K562 (cell line): Measurements from ENCODE around the gene DNAI7. TPM values are rescaled to one million over a fixed set of nuclear protein-coding genes. Genes with fewer than 3 reads are reported as not detected.

ENCODE experiments used
- ESRRA ChIP-seq: fragments of 450-650 bp; IDR thresholded peaks from 2 replicates; pipeline ENCODE4 v1.6.1; 2014; ENCODE audit warnings: low read depth, mild to moderate bottlenecking, moderate library complexity, borderline replicate concordance
- GATAD2B ChIP-seq: fragments of 450-650 bp; IDR thresholded peaks from 2 replicates; pipeline ENCODE4 v1.6.1; 2017; ENCODE audit warnings: mild to moderate bottlenecking, borderline replicate concordance
- HDAC3 ChIP-seq: fragments of 450-650 bp; IDR thresholded peaks from 2 replicates; pipeline ENCODE4 v1.6.1; 2018; ENCODE audit warnings: borderline replicate concordance, mild to moderate bottlenecking, moderate library complexity; ENCODE audit not compliant: partially characterized antibody
- PHF21A ChIP-seq: fragments of 450-650 bp; IDR thresholded peaks from 2 replicates; pipeline ENCODE4 v1.6.1; 2017; ENCODE audit warnings: low read depth, borderline replicate concordance
- TOE1 ChIP-seq, 2 experiments: fragments of 450-650 bp in 1 of 2; sonication (generic) in 1 of 2; formaldehyde crosslinking in 1 of 2; IDR thresholded peaks; 2 replicates each; pipeline versions ENCODE4 v1.7.1 to v1.8.0; 2016 to 2022; ENCODE audit warnings: borderline replicate concordance in 2 of 2, mild to moderate bottlenecking in 2 of 2, antibody characterized with exemption in 1 of 2, inconsistent platforms in 1 of 2, low read depth in 1 of 2, missing genetic modification reagents in 1 of 2, moderate library complexity in 1 of 2
- XRCC5 ChIP-seq: fragments of 200-400 bp; formaldehyde crosslinking; IDR thresholded peaks from 2 replicates; pipeline ENCODE4 v1.6.1; 2017; ENCODE audit warnings: low read depth, mild to moderate bottlenecking, low read length
- ZNF146 ChIP-seq: IDR thresholded peaks from one replicate; pipeline ENCODE4 v1.6.1; 2018; ENCODE audit warnings: missing compliant biosample characterization; ENCODE audit not compliant: unreplicated experiment
- ZNF197 ChIP-seq: fragments of 200-800 bp; sonication (Bioruptor generic); IDR thresholded peaks from 2 replicates; pipeline ENCODE4 v1.6.1; 2016; ENCODE audit warnings: low read depth, missing genetic modification characterization, missing compliant biosample characterization
- ZNF695 ChIP-seq: fragments of 450-650 bp; formaldehyde crosslinking; IDR thresholded peaks from 2 replicates; pipeline ENCODE4 v1.4.0; 2020; ENCODE audit warnings: mild to moderate bottlenecking, moderate library complexity
- polyA plus RNA-seq, 8 experiments: library from polyadenylated mRNA; depleted of rRNA in 4 of 8; stranded (reverse) in 5 of 8; unstranded in 3 of 8; fragments of >200 nt; fragmentation: Nextera tagmentation in 2 of 8; fragmentation: Illumina TruSeq in 1 of 8; extraction: Ambion mirVana in 2 of 8; extraction: Trizol in 1 of 8; gene quantifications; 2 replicates each; pipeline versions ENCODE4 v1.2.1 to v1.2.3, GENCODE V29; 2011 to 2014; ENCODE audit warnings: inconsistent platforms in 1 of 8, missing spikeins in 1 of 8
- total RNA-seq, 7 experiments: library from RNA; depleted of rRNA in 6 of 7; stranded (reverse); fragments of >200 nt in 6 of 7; fragmentation: Illumina TruSeq in 2 of 7; extraction: Trizol in 2 of 7; gene quantifications; 2 replicates each; pipeline versions ENCODE4 v1.2.1 to v1.2.3, GENCODE V29; 2011 to 2021; ENCODE audit warnings: low replicate concordance in 1 of 7
- TF ChIP-seq, protein P1 (sequence below): fragments of 450-650 bp; IDR thresholded peaks from 2 replicates; pipeline ENCODE4 v1.6.1; 2017; ENCODE audit warnings: antibody characterized with exemption
- TF ChIP-seq, protein P2 (sequence below): fragments of 450-650 bp; IDR thresholded peaks from 2 replicates; pipeline ENCODE4 v1.6.1; 2016
- TF ChIP-seq, protein P3 (sequence below), 2 experiments: fragments of 450-650 bp; conservative IDR thresholded peaks; 2 replicates each; pipeline ENCODE4 v1.6.1; 2017; ENCODE audit warnings: mild to moderate bottlenecking in 2 of 2, moderate library complexity in 2 of 2
- TF ChIP-seq, protein P4 (sequence below): fragments of 250-450 bp; sonication (Bioruptor Pico); IDR thresholded peaks from 2 replicates; pipeline ENCODE4 v1.8.0; 2022; ENCODE audit warnings: inconsistent platforms, mild to moderate bottlenecking, moderate library complexity, borderline replicate concordance
- TF ChIP-seq, protein P5 (sequence below): fragments of 450-650 bp; formaldehyde crosslinking; IDR thresholded peaks from 2 replicates; pipeline ENCODE4 v1.4.0; 2020; ENCODE audit warnings: mild to moderate bottlenecking, moderate library complexity
- TF ChIP-seq, protein P6 (sequence below): fragments of 450-650 bp; IDR thresholded peaks from 2 replicates; pipeline ENCODE4 v1.6.1; 2016; ENCODE audit warnings: antibody characterized with exemption

Gene DNAI7
- total and polyA plus RNA-seq, 9 of the 15 experiments (the other 6 are each of a cell fraction or from before 2014, with no cell fraction given): 0.06 to 0.76 (median 0.17) TPM; not detected in 1

DNA sequence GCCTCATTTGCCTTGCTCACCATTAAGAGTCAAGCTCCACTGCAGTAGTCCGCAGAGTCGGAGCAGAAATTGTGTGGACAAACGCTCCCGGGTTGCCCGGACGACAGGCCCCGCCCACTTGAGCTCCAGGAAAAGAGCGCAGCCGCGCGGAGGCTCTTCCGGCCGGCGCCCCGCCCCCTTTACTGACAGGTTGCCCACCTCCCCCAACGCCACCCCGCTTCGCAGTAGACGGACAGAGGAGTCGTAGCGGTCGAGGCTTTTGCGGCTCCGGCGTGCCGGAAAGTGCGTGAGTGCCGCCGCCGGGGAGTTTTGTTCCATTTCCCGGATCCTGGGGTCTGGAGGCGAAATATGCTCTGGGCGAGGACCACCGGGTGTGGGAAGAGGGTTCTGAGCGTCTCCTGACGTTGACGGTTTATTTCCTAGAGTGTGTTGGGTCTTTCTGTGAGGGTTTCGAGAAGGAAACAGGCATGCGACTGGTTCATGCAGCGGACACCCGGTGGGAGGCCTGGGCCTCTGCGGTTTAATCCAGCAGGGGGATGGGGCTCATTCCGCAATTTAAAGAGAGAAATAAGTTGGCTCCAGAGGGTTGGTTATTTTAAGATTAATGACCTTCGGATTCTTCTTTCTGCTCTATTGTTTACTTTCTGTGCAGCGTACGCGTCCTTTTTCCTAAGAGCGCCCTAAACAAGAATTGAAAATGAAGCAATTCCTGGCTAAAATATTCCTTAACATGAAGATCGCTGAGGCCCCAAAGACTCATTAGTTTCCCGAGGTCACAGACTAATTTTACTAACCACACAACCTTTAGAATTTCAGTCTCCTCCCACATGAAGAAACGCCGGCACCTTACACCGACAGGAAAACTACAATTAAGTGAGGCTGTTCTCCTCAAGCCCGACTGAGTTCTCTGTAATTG, at the start of gene DNAI7, which contains the start of gene ETFRF1 (continued):
- TF ChIP-seq, protein P1, sequence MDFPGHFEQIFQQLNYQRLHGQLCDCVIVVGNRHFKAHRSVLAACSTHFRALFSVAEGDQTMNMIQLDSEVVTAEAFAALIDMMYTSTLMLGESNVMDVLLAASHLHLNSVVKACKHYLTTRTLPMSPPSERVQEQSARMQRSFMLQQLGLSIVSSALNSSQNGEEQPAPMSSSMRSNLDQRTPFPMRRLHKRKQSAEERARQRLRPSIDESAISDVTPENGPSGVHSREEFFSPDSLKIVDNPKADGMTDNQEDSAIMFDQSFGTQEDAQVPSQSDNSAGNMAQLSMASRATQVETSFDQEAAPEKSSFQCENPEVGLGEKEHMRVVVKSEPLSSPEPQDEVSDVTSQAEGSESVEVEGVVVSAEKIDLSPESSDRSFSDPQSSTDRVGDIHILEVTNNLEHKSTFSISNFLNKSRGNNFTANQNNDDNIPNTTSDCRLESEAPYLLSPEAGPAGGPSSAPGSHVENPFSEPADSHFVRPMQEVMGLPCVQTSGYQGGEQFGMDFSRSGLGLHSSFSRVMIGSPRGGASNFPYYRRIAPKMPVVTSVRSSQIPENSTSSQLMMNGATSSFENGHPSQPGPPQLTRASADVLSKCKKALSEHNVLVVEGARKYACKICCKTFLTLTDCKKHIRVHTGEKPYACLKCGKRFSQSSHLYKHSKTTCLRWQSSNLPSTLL: no peak
- peak; percentile 60; the same call in 1 of the 2 replicates for TF ChIP-seq ESRRA
- TF ChIP-seq, protein P2, sequence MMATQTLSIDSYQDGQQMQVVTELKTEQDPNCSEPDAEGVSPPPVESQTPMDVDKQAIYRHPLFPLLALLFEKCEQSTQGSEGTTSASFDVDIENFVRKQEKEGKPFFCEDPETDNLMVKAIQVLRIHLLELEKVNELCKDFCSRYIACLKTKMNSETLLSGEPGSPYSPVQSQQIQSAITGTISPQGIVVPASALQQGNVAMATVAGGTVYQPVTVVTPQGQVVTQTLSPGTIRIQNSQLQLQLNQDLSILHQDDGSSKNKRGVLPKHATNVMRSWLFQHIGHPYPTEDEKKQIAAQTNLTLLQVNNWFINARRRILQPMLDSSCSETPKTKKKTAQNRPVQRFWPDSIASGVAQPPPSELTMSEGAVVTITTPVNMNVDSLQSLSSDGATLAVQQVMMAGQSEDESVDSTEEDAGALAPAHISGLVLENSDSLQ: peak; percentile 92
- peak; percentile 12 for TF ChIP-seq ZNF146
- TF ChIP-seq, protein P3, sequence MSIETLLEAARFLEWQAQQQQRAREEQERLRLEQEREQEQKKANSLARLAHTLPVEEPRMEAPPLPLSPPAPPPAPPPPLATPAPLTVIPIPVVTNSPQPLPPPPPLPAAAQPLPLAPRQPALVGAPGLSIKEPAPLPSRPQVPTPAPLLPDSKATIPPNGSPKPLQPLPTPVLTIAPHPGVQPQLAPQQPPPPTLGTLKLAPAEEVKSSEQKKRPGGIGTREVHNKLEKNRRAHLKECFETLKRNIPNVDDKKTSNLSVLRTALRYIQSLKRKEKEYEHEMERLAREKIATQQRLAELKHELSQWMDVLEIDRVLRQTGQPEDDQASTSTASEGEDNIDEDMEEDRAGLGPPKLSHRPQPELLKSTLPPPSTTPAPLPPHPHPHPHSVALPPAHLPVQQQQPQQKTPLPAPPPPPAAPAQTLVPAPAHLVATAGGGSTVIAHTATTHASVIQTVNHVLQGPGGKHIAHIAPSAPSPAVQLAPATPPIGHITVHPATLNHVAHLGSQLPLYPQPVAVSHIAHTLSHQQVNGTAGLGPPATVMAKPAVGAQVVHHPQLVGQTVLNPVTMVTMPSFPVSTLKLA (conservative IDR thresholded peaks at IDR 0.05): peak; percentile 66 to 77
- no peak for TF ChIP-seq GATAD2B
- TF ChIP-seq, protein P4, sequence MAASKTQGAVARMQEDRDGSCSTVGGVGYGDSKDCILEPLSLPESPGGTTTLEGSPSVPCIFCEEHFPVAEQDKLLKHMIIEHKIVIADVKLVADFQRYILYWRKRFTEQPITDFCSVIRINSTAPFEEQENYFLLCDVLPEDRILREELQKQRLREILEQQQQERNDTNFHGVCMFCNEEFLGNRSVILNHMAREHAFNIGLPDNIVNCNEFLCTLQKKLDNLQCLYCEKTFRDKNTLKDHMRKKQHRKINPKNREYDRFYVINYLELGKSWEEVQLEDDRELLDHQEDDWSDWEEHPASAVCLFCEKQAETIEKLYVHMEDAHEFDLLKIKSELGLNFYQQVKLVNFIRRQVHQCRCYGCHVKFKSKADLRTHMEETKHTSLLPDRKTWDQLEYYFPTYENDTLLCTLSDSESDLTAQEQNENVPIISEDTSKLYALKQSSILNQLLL (CRISPR knock-in tag): no peak
- no peak for TF ChIP-seq ZNF197
- TF ChIP-seq, protein P5, sequence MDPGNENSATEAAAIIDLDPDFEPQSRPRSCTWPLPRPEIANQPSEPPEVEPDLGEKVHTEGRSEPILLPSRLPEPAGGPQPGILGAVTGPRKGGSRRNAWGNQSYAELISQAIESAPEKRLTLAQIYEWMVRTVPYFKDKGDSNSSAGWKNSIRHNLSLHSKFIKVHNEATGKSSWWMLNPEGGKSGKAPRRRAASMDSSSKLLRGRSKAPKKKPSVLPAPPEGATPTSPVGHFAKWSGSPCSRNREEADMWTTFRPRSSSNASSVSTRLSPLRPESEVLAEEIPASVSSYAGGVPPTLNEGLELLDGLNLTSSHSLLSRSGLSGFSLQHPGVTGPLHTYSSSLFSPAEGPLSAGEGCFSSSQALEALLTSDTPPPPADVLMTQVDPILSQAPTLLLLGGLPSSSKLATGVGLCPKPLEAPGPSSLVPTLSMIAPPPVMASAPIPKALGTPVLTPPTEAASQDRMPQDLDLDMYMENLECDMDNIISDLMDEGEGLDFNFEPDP (CRISPR knock-in tag): no peak
- no peak for TF ChIP-seq HDAC3
- TF ChIP-seq, protein P6, sequence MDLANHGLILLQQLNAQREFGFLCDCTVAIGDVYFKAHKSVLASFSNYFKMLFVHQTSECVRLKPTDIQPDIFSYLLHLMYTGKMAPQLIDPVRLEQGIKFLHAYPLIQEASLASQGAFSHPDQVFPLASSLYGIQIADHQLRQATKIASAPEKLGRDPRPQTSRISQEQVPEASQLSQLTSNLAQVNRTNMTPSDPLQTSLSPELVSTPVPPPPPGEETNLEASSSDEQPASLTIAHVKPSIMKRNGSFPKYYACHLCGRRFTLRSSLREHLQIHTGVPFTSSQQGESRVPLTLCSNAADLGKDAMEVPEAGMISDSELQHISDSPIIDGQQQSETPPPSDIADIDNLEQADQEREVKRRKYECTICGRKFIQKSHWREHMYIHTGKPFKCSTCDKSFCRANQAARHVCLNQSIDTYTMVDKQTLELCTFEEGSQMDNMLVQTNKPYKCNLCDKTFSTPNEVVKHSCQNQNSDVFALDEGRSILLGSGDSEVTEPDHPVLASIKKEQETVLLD: no peak
- TF ChIP-seq ZNF695 (CRISPR knock-in tag): no peak
- no peak for TF ChIP-seq PHF21A
- 0 out of 2 replicates have a peak, but pooled peaks have one; percentile 63 for TF ChIP-seq TOE1 (IDR thresholded peaks at IDR 0.05; ENCODE audit: borderline replicate concordance)
- no peak for TF ChIP-seq TOE1 (CRISPR knock-in tag; IDR thresholded peaks at IDR 0.05; ENCODE audit: borderline replicate concordance, low read depth)
- TF ChIP-seq XRCC5: no peak
